ENCODE results near the gene ARMC9.

The ARMC9 gene

DNA sequence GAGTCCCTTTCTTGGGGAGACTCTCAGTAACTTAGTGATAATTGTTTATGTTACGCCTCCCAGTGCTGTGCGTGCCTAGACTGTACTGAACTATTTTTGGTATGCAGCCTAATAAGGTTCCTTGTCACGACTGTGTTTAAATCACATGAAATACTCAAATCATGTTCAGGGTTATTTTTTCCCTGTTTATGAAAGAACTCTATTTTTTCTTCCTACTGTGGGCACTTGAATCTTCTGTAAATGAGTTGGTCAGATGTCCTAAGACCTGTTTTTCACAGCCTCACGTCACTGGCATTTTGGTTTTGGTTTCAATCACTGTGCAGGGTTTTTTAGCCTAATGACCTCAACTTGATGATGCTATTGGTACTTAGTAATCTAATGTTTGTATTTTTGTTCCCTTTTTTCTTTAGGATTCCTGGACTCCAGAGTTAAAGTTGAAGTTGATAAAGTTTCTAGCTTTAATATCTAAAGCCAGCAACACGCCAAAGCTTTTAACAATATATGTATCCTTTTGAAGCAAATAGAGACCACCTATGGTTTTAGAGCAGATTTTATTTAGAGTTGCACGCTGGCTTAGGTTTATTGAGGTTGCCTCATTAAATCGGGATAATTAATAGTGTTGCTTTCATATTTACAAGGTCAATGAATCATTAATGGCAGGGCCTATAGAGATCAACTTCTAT lies 24.0 kb downstream of the ARMC9 start:
- no peak for DNase-seq (ENCODE audit: low read depth, low spot score)
- Histone ChIP-seq H3K4me3 (ENCODE audit: low read length) (no peak overlapping the region), H3K9me3 (ENCODE audit: control insufficient read depth, insufficient read depth, low read length) (no peaks in the 10 kb centered on the region), H3K36me3 (ENCODE audit: control insufficient read depth, insufficient read depth, low read length) (peaks cover 2% of the 10 kb centered on the region; the same call in 1 of the 2 replicates), H3K27ac (ENCODE audit: low read length) (no peak overlapping the region), H3K27me3 (ENCODE audit: control insufficient read depth, insufficient read depth, low read length) (no peaks in the 10 kb centered on the region), H3K4me1 (ENCODE audit: control insufficient read depth, insufficient read depth, low read length) (no peaks in the 10 kb centered on the region)
- no CpG with 5 or more reads among the region's 7 CpGs for WGBS (ENCODE audit: insufficient coverage, insufficient read length)

DNA sequence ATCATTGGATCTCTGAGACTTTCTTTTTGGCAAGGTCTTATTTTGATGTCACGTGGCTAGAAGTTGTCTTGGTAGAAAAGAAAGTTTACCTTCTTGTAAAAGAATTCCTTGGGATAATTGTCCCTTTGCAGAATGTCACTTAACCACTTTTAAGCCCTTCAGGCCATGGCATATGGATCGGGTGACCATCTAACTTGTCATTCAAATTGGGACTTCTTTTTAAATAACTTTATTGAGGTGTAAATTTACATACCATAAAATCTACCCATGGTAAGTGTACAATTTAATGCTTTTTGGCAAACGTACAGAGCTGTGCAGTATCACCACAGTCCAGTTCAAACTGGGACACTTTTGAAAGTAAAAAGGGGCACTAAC lies 24.6 kb downstream of the ARMC9 start:
- WGBS (ENCODE audit: insufficient coverage, insufficient read length): no CpG with 5 or more reads among the region's 3 CpGs
- no peak overlapping the region for H3K4me3 ChIP-seq (ENCODE audit: low read length)
- DNase-seq (ENCODE audit: low read depth, low spot score): no peak
- no peak overlapping the region for H3K27ac ChIP-seq (ENCODE audit: low read length)
- no peaks in the 10 kb centered on the region for H3K4me1 ChIP-seq (ENCODE audit: control insufficient read depth, insufficient read depth, low read length)
- H3K9me3 ChIP-seq (ENCODE audit: control insufficient read depth, insufficient read depth, low read length): no peaks in the 10 kb centered on the region
- no peaks in the 10 kb centered on the region; the same call in 1 of the 2 replicates for H3K36me3 ChIP-seq (ENCODE audit: control insufficient read depth, insufficient read depth, low read length)
- H3K27me3 ChIP-seq (ENCODE audit: control insufficient read depth, insufficient read depth, low read length): no peaks in the 10 kb centered on the region

DNA sequence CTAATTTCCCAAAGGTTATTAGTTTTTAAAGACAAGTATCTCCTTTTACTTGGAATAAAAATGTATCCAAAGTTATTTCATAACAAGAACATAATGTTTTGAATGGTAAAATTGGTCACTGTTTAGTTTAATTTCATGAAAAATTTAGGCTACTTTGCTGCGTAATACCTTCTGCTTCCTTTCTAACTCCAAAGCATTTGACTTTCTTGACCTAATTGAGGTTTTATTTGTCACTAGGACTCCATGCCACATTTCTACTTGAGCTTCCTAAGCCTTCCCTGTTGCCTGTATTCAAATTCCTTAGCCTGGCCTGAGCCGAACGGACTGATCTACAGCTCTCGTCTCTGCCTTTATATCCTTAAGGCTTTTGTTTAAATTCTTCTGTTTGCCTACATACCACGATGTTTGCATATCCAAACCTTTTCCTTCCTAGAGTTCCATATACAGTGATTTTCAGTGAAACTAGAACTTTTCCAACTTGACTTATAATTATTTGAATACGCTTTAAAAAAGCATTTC lies 25.1 kb downstream of the ARMC9 start:
- no peak for DNase-seq (ENCODE audit: low read depth, low spot score)
- no CpG with 5 or more reads among the region's 6 CpGs for WGBS (ENCODE audit: insufficient coverage, insufficient read length)
- H3K4me3 ChIP-seq (ENCODE audit: low read length): no peak overlapping the region
- no peaks in the 10 kb centered on the region for H3K4me1 ChIP-seq (ENCODE audit: control insufficient read depth, insufficient read depth, low read length)
- H3K36me3 ChIP-seq (ENCODE audit: control insufficient read depth, insufficient read depth, low read length): no peaks in the 10 kb centered on the region; the same call in 1 of the 2 replicates
- no peaks in the 10 kb centered on the region for H3K9me3 ChIP-seq (ENCODE audit: control insufficient read depth, insufficient read depth, low read length)
- H3K27me3 ChIP-seq (ENCODE audit: control insufficient read depth, insufficient read depth, low read length): no peaks in the 10 kb centered on the region
- no peak overlapping the region for H3K27ac ChIP-seq (ENCODE audit: low read length)

- Histone ChIP-seq H3K4me3 (ENCODE audit: low read length) (no peak overlapping the region), H3K27me3 (ENCODE audit: control insufficient read depth, insufficient read depth, low read length) (no peaks in the 10 kb centered on the region), H3K9me3 (ENCODE audit: control insufficient read depth, insufficient read depth, low read length) (no peaks in the 10 kb centered on the region), H3K4me1 (ENCODE audit: control insufficient read depth, insufficient read depth, low read length) (no peaks in the 10 kb centered on the region), H3K27ac (ENCODE audit: low read length) (no peak overlapping the region), H3K36me3 (ENCODE audit: control insufficient read depth, insufficient read depth, low read length) (no peaks in the 10 kb centered on the region; the same call in 1 of the 2 replicates)
- WGBS (ENCODE audit: insufficient coverage, insufficient read length): no CpG with 5 or more reads among the region's 12 CpGs
- peak; percentile 63 for DNase-seq (ENCODE audit: low read depth, low spot score)
These were observed 29.1 kb downstream of the ARMC9 start for GRCh38 chr2:231227310-231228162.

DNA sequence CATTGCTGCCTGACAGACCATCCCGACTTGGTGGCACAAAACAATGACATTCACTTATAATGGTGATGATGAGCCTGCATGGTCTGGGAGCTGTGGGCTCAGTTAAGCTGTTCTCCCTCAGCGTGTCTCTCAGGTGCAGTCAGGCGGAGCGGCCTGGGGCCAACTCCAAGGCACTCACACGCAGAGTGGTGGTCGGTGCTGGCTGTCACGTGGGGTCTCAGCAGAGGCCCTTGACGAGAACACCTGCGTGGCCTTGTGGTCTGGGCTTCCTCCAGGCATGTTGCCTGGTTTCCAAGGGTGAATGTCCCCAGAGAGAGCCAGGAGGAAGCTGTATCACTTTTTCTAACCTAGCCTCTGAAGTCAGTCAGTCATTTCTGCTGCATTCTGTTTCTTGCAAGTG lies 29.8 kb downstream of the ARMC9 start:
- no peak for DNase-seq (ENCODE audit: low read depth, low spot score)
- WGBS (ENCODE audit: insufficient coverage, insufficient read length): no CpG with 5 or more reads among the region's 9 CpGs
- Histone ChIP-seq H3K9me3 (ENCODE audit: control insufficient read depth, insufficient read depth, low read length) (no peaks in the 10 kb centered on the region), H3K27me3 (ENCODE audit: control insufficient read depth, insufficient read depth, low read length) (no peaks in the 10 kb centered on the region), H3K36me3 (ENCODE audit: control insufficient read depth, insufficient read depth, low read length) (no peaks in the 10 kb centered on the region; the same call in 1 of the 2 replicates), H3K4me3 (ENCODE audit: low read length) (no peak overlapping the region), H3K27ac (ENCODE audit: low read length) (no peak overlapping the region), H3K4me1 (ENCODE audit: control insufficient read depth, insufficient read depth, low read length) (no peaks in the 10 kb centered on the region)

- no CpG with 5 or more reads among the region's 5 CpGs for WGBS (ENCODE audit: insufficient coverage, insufficient read length)
- H3K27me3 ChIP-seq (ENCODE audit: control insufficient read depth, insufficient read depth, low read length): no peaks in the 10 kb centered on the region
- no peaks in the 10 kb centered on the region for H3K4me1 ChIP-seq (ENCODE audit: control insufficient read depth, insufficient read depth, low read length)
- H3K27ac ChIP-seq (ENCODE audit: low read length): no peak overlapping the region
- no peaks in the 10 kb centered on the region for H3K9me3 ChIP-seq (ENCODE audit: control insufficient read depth, insufficient read depth, low read length)
- DNase-seq (ENCODE audit: low read depth, low spot score): no peak
- no peak overlapping the region for H3K4me3 ChIP-seq (ENCODE audit: low read length)
- no peaks in the 10 kb centered on the region; the same call in 1 of the 2 replicates for H3K36me3 ChIP-seq (ENCODE audit: control insufficient read depth, insufficient read depth, low read length)
These were observed 30.6 kb downstream of the ARMC9 start for GRCh38 chr2:231228974-231229529.

DNA sequence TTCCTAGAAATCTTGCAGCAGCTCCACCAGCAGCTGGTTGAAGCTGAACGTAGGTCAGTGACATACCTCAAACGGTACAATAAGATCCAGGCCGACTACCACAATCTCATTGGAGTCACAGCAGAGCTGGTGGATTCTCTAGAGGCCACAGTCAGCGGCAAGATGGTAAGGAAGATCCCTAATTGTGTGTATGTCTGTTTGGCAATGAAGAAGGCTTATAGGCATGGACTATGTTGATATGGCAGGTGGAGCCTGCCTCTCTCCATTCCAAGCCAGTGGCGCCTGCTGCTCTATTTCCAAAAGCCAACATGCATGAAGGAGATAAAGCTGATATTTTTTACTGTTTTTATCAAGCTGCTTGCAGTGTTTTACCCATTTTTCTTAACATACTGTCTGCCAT lies 36.8 kb downstream of the ARMC9 start:
- WGBS (ENCODE audit: insufficient coverage, insufficient read length): no CpG with 5 or more reads among the region's 5 CpGs

DNA sequence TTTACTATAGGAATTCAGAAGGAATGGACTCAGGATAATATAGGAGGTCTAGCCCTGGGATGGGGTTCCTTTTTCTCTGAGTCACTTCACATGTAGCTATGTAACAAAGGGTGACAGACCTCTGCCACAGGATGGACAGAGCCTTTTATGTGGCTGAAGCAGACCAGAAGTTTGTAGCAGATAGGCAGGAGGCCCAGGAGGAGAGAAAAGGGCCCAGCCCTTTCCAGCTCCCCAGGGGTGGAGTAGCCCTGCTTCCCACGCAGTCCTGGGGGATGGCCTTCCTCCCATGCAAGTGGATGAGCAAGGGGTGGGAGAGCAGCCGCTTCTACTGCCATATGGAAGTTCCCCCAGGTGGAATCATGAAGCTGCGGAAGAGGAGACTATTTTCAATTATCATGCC lies 40.3 kb downstream of the ARMC9 start:
- Histone ChIP-seq H3K4me1 (ENCODE audit: control insufficient read depth, insufficient read depth, low read length) (no peaks in the 10 kb centered on the region), H3K27ac (ENCODE audit: low read length) (no peak overlapping the region), H3K36me3 (ENCODE audit: control insufficient read depth, insufficient read depth, low read length) (0 out of 2 replicates have a peak, but pooled peaks cover 2% of the 10 kb centered on the region), H3K27me3 (ENCODE audit: control insufficient read depth, insufficient read depth, low read length) (no peaks in the 10 kb centered on the region), H3K4me3 (ENCODE audit: low read length) (no peak overlapping the region), H3K9me3 (ENCODE audit: control insufficient read depth, insufficient read depth, low read length) (no peaks in the 10 kb centered on the region)
- WGBS (ENCODE audit: insufficient coverage, insufficient read length): no CpG with 5 or more reads among the region's 3 CpGs
- DNase-seq (ENCODE audit: low read depth, low spot score): no peak

More for the DNA sequence above, 36.8 kb downstream of the ARMC9 start:
- no peak for DNase-seq (ENCODE audit: low read depth, low spot score)
- Histone ChIP-seq H3K27me3 (ENCODE audit: control insufficient read depth, insufficient read depth, low read length) (no peaks in the 10 kb centered on the region), H3K9me3 (ENCODE audit: control insufficient read depth, insufficient read depth, low read length) (no peaks in the 10 kb centered on the region), H3K4me1 (ENCODE audit: control insufficient read depth, insufficient read depth, low read length) (no peaks in the 10 kb centered on the region), H3K36me3 (ENCODE audit: control insufficient read depth, insufficient read depth, low read length) (0 out of 2 replicates have a peak, but pooled peaks cover 2% of the 10 kb centered on the region), H3K4me3 (ENCODE audit: low read length) (no peak overlapping the region), H3K27ac (ENCODE audit: low read length) (no peak overlapping the region)

- DNase-seq (ENCODE audit: low read depth, low spot score): no peak
- 0 out of 2 replicates have a peak, but pooled peaks cover 2% of the 10 kb centered on the region for H3K36me3 ChIP-seq (ENCODE audit: control insufficient read depth, insufficient read depth, low read length)
- no peaks in the 10 kb centered on the region for H3K9me3 ChIP-seq (ENCODE audit: control insufficient read depth, insufficient read depth, low read length)
- no CpG with 5 or more reads among the region's 10 CpGs for WGBS (ENCODE audit: insufficient coverage, insufficient read length)
- no peak overlapping the region for H3K27ac ChIP-seq (ENCODE audit: low read length)
- no peaks in the 10 kb centered on the region for H3K27me3 ChIP-seq (ENCODE audit: control insufficient read depth, insufficient read depth, low read length)
- no peak overlapping the region for H3K4me3 ChIP-seq (ENCODE audit: low read length)
- H3K4me1 ChIP-seq (ENCODE audit: control insufficient read depth, insufficient read depth, low read length): no peaks in the 10 kb centered on the region
These were observed 41.3 kb downstream of the ARMC9 start for GRCh38 chr2:231239751-231240150.

- Histone ChIP-seq H3K4me3 (ENCODE audit: low read length) (no peak overlapping the region), H3K9me3 (ENCODE audit: control insufficient read depth, insufficient read depth, low read length) (no peaks in the 10 kb centered on the region), H3K27me3 (ENCODE audit: control insufficient read depth, insufficient read depth, low read length) (no peaks in the 10 kb centered on the region), H3K4me1 (ENCODE audit: control insufficient read depth, insufficient read depth, low read length) (0 out of 2 replicates have a peak, but pooled peaks cover 1% of the 10 kb centered on the region), H3K27ac (ENCODE audit: low read length) (no peak overlapping the region), H3K36me3 (ENCODE audit: control insufficient read depth, insufficient read depth, low read length) (0 out of 2 replicates have a peak, but pooled peaks cover 2% of the 10 kb centered on the region)
- WGBS (ENCODE audit: insufficient coverage, insufficient read length): no CpG with 5 or more reads among the region's 7 CpGs
- DNase-seq (ENCODE audit: low read depth, low spot score): no peak
These were observed 43.5 kb downstream of the ARMC9 start for GRCh38 chr2:231241755-231242507.
